K562 (cell line): ENCODE measurements around the gene PREP. TPM values are rescaled to one million over a fixed set of nuclear protein-coding genes. Genes with fewer than 3 reads are reported as not detected.

Source experiments
- ATAC-seq: fragments of 200-7000 bp; cut with Tn5 transposase; 3 replicates; pipeline ENCODE4 v1.9.1; 2020; ENCODE audit warnings: moderate library complexity
- BruUV-seq: library from RNA; stranded (reverse); fragments of 400-500 nt; replicated peaks from 2 replicates; lab custom pipeline; 2021; lab: Mats Ljungman, UMichigan
- CTCF ChIA-PET: fragments of 300-600 bp; formaldehyde crosslinking; extraction: SDS; loops from one replicate; lab custom pipeline; 2021; ENCODE audit warnings: low intra/inter-chr PET ratio; lab: Yijun Ruan, JAX
- POLR2A ChIA-PET: fragments of 300-600, 350-650 bp; sonication (Branson Sonifier 250); formaldehyde crosslinking; extraction: SDS; loops from one replicate; lab custom pipeline; 2021; ENCODE audit warnings: antibody characterized with exemption, inconsistent platforms; lab: Yijun Ruan, JAX
- DNase-seq, 4 experiments: peaks; one replicate each; pipeline versions ENCODE4 v3.0.0 to v3.0.0-alpha.2; 2011 to 2018; ENCODE audit warnings: low spot score in 3 of 4, mixed read lengths in 3 of 4; ENCODE audit errors: extremely low read depth in 1 of 4
- FAIRE-seq: peaks from 2 replicates; lab custom pipeline; 2011; peaks lifted over from hg19 to GRCh38; lab: Jason Lieb, UNC
- H2AFZ ChIP-seq: 2 replicates; pipeline ENCODE4 v1.6.0; 2011; ENCODE audit warnings: low read depth, low read length, control low read depth, inconsistent platforms
- H3K27ac ChIP-seq: fragments of 200-600 bp; 3 replicates; pipeline ENCODE4 v1.8.0; 2011; ENCODE audit warnings: low read depth, mild to moderate bottlenecking, control low read depth, inconsistent platforms, low read length, moderate library complexity, mixed read lengths; ENCODE audit errors: extremely low read depth
- H3K27me3 ChIP-seq, 2 experiments: fragments of 300-600 bp in 1 of 2; 2 replicates in 1 of 2; 3 replicates in 1 of 2; pipeline versions ENCODE4 v1.6.0 to v1.8.0; 2011; ENCODE audit warnings: inconsistent platforms in 2 of 2, low read length in 2 of 2, mild to moderate bottlenecking in 1 of 2, mixed read lengths in 1 of 2, moderate library complexity in 1 of 2; ENCODE audit not compliant: control insufficient read depth in 2 of 2, insufficient read depth in 2 of 2
- H3K36me3 ChIP-seq: fragments of 300-600 bp; 3 replicates; pipeline ENCODE4 v1.8.0; 2011; ENCODE audit warnings: mild to moderate bottlenecking, low read length, inconsistent platforms; ENCODE audit not compliant: control insufficient read depth, insufficient read depth
- H3K4me1 ChIP-seq, 2 experiments: fragments of 200-600 bp in 1 of 2; replicated peaks in 1 of 2; 2 replicates in 1 of 2; 3 replicates in 1 of 2; pipeline versions ENCODE4 v1.5.1 to v1.8.0; 2011; ENCODE audit warnings: inconsistent platforms in 2 of 2, low read length in 2 of 2, mild to moderate bottlenecking in 1 of 2, mixed read lengths in 1 of 2, moderate library complexity in 1 of 2; ENCODE audit not compliant: control insufficient read depth in 2 of 2, insufficient read depth in 2 of 2
- H3K4me2 ChIP-seq: 2 replicates; pipeline ENCODE4 v1.6.1; 2011; ENCODE audit warnings: low read length, control low read depth, inconsistent platforms, mixed read lengths; ENCODE audit not compliant: insufficient read depth
- H3K4me3 ChIP-seq: fragments of 200-600 bp; sonication (generic), shearing (Covaris generic); 2 replicates; pipeline ENCODE4 v1.5.1; 2016; ENCODE audit warnings: control low read depth, inconsistent platforms
- H3K79me2 ChIP-seq: fragments of 200-600 bp; 3 replicates; pipeline ENCODE4 v1.8.0; 2011; ENCODE audit warnings: low read length, inconsistent platforms; ENCODE audit not compliant: control insufficient read depth, insufficient read depth
- H3K9ac ChIP-seq, 2 experiments: 2 replicates each; pipeline versions ENCODE4 v1.6.0 to v1.6.1; 2011; ENCODE audit warnings: low read depth in 2 of 2, low read length in 2 of 2, control low read depth in 1 of 2, inconsistent platforms in 1 of 2, mild to moderate bottlenecking in 1 of 2, mixed read lengths in 1 of 2; ENCODE audit not compliant: insufficient read depth in 1 of 2
- H3K9me1 ChIP-seq: one replicate; pipeline ENCODE4 v1.6.0; 2011; ENCODE audit warnings: inconsistent platforms, mild to moderate bottlenecking, low read length, moderate library complexity; ENCODE audit not compliant: control insufficient read depth, insufficient read depth
- H3K9me3 ChIP-seq: replicated peaks from 2 replicates; pipeline ENCODE4 v1.5.1; 2011; ENCODE audit warnings: low read depth, low read length, inconsistent platforms; ENCODE audit not compliant: control insufficient read depth, insufficient read depth
- H4K20me1 ChIP-seq: replicated peaks from 2 replicates; pipeline ENCODE4 v1.6.1; 2011; ENCODE audit warnings: low read length, inconsistent platforms, mixed read lengths; ENCODE audit not compliant: control insufficient read depth, insufficient read depth
- CSDE1 ChIP-seq, 2 experiments: fragments of 450-650 bp; IDR thresholded peaks; 2 replicates each; pipeline ENCODE4 v1.6.1; 2016; ENCODE audit warnings: mild to moderate bottlenecking in 1 of 2
- DMBX1 ChIP-seq: fragments of 250-450 bp; sonication (Bioruptor Pico); IDR thresholded peaks from 2 replicates; pipeline ENCODE4 v1.8.0; 2022; ENCODE audit warnings: inconsistent platforms, mild to moderate bottlenecking, moderate library complexity, borderline replicate concordance
- FOXA1 ChIP-seq: fragments of 450-650 bp; IDR thresholded peaks from 2 replicates; pipeline ENCODE4 v1.6.1; 2016; ENCODE audit warnings: mild to moderate bottlenecking, borderline replicate concordance
- KLF13 ChIP-seq: fragments of 450-650 bp; IDR thresholded peaks from 2 replicates; pipeline ENCODE4 v1.6.1; 2016; ENCODE audit warnings: missing genetic modification characterization, low read depth, mild to moderate bottlenecking, missing compliant biosample characterization, moderate library complexity, borderline replicate concordance
- KLF6 ChIP-seq: fragments of 250-450 bp; sonication (Bioruptor Pico); IDR thresholded peaks from 2 replicates; pipeline ENCODE4 v1.4.0; 2020; ENCODE audit warnings: mild to moderate bottlenecking, moderate library complexity, borderline replicate concordance
- PHTF2 ChIP-seq: fragments of 250-450 bp; sonication (Bioruptor Pico); IDR thresholded peaks from 2 replicates; pipeline ENCODE4 v1.5.0; 2021; ENCODE audit warnings: mild to moderate bottlenecking
- PML ChIP-seq: IDR thresholded peaks from 2 replicates; pipeline ENCODE4 v1.6.1; 2012; ENCODE audit warnings: low read length, inconsistent platforms
- TFAM ChIP-seq: fragments of 250-450 bp; sonication (Bioruptor Pico); conservative IDR thresholded peaks from 2 replicates; pipeline ENCODE4 v1.5.0; 2021; ENCODE audit warnings: mild to moderate bottlenecking, moderate library complexity
- ZNF133 ChIP-seq: fragments of 250-450 bp; sonication (Bioruptor Pico); IDR thresholded peaks from 2 replicates; pipeline ENCODE4 v1.4.0; 2020; ENCODE audit warnings: mild to moderate bottlenecking
- ZNF41 ChIP-seq: fragments of 250-450 bp; sonication (Bioruptor Pico); conservative IDR thresholded peaks from 2 replicates; pipeline ENCODE4 v1.4.0; 2020; ENCODE audit warnings: mild to moderate bottlenecking
- ZNF76 ChIP-seq: fragments of 250-450 bp; sonication (Bioruptor Pico); IDR thresholded peaks from 2 replicates; pipeline ENCODE4 v1.4.0; 2020; ENCODE audit warnings: mild to moderate bottlenecking, moderate library complexity, borderline replicate concordance
- WGBS: fragments of 100-300 bp; shearing (Covaris generic); methylation state at CpG from one replicate; pipeline ENCODE4 v1.1.6; 2016; ENCODE audit warnings: low coverage, mixed read lengths; ENCODE audit not compliant: insufficient coverage; ENCODE audit errors: missing lambda C conversion rate; 5-methylcytosine and 5-hydroxymethylcytosine counted together
- in situ Hi-C: fragments of 300-500 bp; cut with MboI; formaldehyde crosslinking; loops from 4 replicates; pipeline ENCODE4 v1.15.0; 2018; ENCODE audit warnings: inconsistent platforms, mixed read lengths
- intact Hi-C: fragments of 100-400 bp; cut with micrococcal nuclease; formaldehyde crosslinking; loops from 2 replicates; pipeline ENCODE4 v1.14.2; 2022
- polyA plus RNA-seq, 8 experiments: library from polyadenylated mRNA; depleted of rRNA in 4 of 8; stranded (reverse) in 5 of 8; unstranded in 3 of 8; fragments of >200 nt; fragmentation: Nextera tagmentation in 2 of 8; fragmentation: Illumina TruSeq in 1 of 8; extraction: Ambion mirVana in 2 of 8; extraction: Trizol in 1 of 8; gene quantifications; 2 replicates each; pipeline versions ENCODE4 v1.2.1 to v1.2.3, GENCODE V29; 2011 to 2014; ENCODE audit warnings: inconsistent platforms in 1 of 8, missing spikeins in 1 of 8
- total RNA-seq, 7 experiments: library from RNA; depleted of rRNA in 6 of 7; stranded (reverse); fragments of >200 nt in 6 of 7; fragmentation: Illumina TruSeq in 2 of 7; extraction: Trizol in 2 of 7; gene quantifications; 2 replicates each; pipeline versions ENCODE4 v1.2.1 to v1.2.3, GENCODE V29; 2011 to 2021; ENCODE audit warnings: low replicate concordance in 1 of 7
- TF ChIP-seq, protein P1 (sequence below): fragments of 450-650 bp; formaldehyde crosslinking; IDR thresholded peaks from 2 replicates; pipeline ENCODE4 v1.4.0; 2020; ENCODE audit warnings: mild to moderate bottlenecking, moderate library complexity
- TF ChIP-seq, protein P2 (sequence below): fragments of 150-350 bp; IDR thresholded peaks from 2 replicates; pipeline ENCODE4 v1.6.1; 2014; ENCODE audit warnings: low read depth, mild to moderate bottlenecking, low read length, borderline replicate concordance

The PREP gene
- total and polyA plus RNA-seq, 9 of the 15 experiments (the other 6 are each of a cell fraction or from before 2014, with no cell fraction given): 14.1 to 60.8 (median 28.3) TPM

DNA sequence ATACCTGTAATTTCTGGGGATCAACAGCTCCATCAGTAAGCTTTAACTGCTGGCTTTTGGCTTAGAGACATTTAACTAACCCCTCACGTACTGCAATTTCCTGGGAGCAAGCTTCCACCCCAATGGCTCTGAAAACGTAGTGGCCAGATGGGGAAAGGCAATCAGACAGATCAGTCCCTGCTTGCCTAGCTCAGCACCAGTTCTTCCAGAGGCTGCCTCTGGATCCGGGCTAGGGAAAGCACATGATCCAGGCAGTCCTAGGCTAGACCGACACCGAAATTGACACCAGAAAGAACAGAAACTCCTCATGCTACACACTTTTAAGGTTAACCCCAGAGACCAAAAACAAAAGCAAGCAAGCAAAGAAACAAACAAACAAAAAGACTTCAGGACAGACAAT lies 13.3 kb downstream of the PREP start:
- Histone ChIP-seq H3K4me3 (no peak overlapping the region), H3K27me3 (no peaks in the 10 kb centered on the region), H3K4me2 (no peak overlapping the region), H3K9ac (no peak overlapping the region), H3K4me1 (no peaks in the 10 kb centered on the region; a peak in 1 of 5 replicates), H3K9me3 (no peaks in the 10 kb centered on the region), H3K36me3 (peaks cover 32% of the 10 kb centered on the region; the same call in 2 of the 3 replicates), H3K79me2 (peaks cover 20% of the 10 kb centered on the region), H3K9me1 (no peaks in the 10 kb centered on the region), H4K20me1 (no peaks in the 10 kb centered on the region), H2AFZ (no peak overlapping the region), H3K27ac (no peak overlapping the region)
- ATAC-seq (peak; percentile 35; the same call in 2 of the 3 replicates), FAIRE-seq (no peak), DNase-seq (no peak)
- no TSS peak for BruUV-seq
- CTCF ChIA-PET: no interaction called here
- in situ Hi-C loops: no loop called here
- intact Hi-C loops: no loop called here
- POLR2A ChIA-PET: interaction anchor here (0.6 to 2.7 kb wide), 4 partner anchors 9 to 34 kb away, joined by 3 to 7 read pairs (median 4); no protein-coding TSS in a partner anchor
- 84% methylated on average over 5 of the region's 5 CpGs for WGBS
- TF ChIP-seq DMBX1 (CRISPR knock-in tag) (no peak), PHTF2 (CRISPR knock-in tag) (no peak), FOXA1 (no peak), PML (no peak), CSDE1 (IDR thresholded peaks at IDR 0.05) (no peak), KLF13 (tag) (no peak), ZNF76 (no peak), KLF6 (CRISPR knock-in tag) (no peak), ZNF41 (no peak), ZNF133 (CRISPR knock-in tag) (no peak), TFAM (CRISPR knock-in tag) (no peak)
- TF ChIP-seq, protein P1, sequence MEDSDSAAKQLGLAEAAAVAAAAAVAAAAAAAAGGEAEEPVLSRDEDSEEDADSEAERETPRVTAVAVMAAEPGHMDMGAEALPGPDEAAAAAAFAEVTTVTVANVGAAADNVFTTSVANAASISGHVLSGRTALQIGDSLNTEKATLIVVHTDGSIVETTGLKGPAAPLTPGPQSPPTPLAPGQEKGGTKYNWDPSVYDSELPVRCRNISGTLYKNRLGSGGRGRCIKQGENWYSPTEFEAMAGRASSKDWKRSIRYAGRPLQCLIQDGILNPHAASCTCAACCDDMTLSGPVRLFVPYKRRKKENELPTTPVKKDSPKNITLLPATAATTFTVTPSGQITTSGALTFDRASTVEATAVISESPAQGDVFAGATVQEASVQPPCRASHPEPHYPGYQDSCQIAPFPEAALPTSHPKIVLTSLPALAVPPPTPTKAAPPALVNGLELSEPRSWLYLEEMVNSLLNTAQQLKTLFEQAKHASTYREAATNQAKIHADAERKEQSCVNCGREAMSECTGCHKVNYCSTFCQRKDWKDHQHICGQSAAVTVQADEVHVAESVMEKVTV: no peak
- TF ChIP-seq, protein P2, sequence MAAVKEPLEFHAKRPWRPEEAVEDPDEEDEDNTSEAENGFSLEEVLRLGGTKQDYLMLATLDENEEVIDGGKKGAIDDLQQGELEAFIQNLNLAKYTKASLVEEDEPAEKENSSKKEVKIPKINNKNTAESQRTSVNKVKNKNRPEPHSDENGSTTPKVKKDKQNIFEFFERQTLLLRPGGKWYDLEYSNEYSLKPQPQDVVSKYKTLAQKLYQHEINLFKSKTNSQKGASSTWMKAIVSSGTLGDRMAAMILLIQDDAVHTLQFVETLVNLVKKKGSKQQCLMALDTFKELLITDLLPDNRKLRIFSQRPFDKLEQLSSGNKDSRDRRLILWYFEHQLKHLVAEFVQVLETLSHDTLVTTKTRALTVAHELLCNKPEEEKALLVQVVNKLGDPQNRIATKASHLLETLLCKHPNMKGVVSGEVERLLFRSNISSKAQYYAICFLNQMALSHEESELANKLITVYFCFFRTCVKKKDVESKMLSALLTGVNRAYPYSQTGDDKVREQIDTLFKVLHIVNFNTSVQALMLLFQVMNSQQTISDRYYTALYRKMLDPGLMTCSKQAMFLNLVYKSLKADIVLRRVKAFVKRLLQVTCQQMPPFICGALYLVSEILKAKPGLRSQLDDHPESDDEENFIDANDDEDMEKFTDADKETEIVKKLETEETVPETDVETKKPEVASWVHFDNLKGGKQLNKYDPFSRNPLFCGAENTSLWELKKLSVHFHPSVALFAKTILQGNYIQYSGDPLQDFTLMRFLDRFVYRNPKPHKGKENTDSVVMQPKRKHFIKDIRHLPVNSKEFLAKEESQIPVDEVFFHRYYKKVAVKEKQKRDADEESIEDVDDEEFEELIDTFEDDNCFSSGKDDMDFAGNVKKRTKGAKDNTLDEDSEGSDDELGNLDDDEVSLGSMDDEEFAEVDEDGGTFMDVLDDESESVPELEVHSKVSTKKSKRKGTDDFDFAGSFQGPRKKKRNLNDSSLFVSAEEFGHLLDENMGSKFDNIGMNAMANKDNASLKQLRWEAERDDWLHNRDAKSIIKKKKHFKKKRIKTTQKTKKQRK: no peak
